Loucy (cell line): ENCODE data around the gene MGAM2.

ENCODE experiments used
- H2AFZ ChIP-seq: fragments of 200-600 bp; sonication (generic); 2 replicates; pipeline ENCODE4 v1.6.0; 2016; ENCODE audit warnings: antibody characterized with exemption, mild to moderate bottlenecking, low read length, moderate library complexity
- H3F3A ChIP-seq: fragments of 200-600 bp; 2 replicates; pipeline ENCODE4 v1.6.0; 2016; ENCODE audit warnings: antibody characterized with exemption, low read depth, mild to moderate bottlenecking
- H3K27me3 ChIP-seq: fragments of 200-600 bp; sonication (generic); 2 replicates; pipeline ENCODE4 v1.6.1; 2014; ENCODE audit warnings: low read length, mild to moderate bottlenecking; ENCODE audit not compliant: insufficient read depth, poor library complexity, severe bottlenecking
- H3K36me3 ChIP-seq: fragments of 200-600 bp; sonication (generic); 2 replicates; pipeline ENCODE4 v1.6.1; 2016; ENCODE audit warnings: low read length; ENCODE audit not compliant: insufficient read depth
- H3K4me1 ChIP-seq: fragments of 200-600 bp; sonication (generic); 2 replicates; pipeline ENCODE4 v1.5.1; 2014; ENCODE audit warnings: low read length, mild to moderate bottlenecking; ENCODE audit not compliant: insufficient read depth, poor library complexity, severe bottlenecking
- H3K4me2 ChIP-seq: fragments of 200-600 bp; sonication (generic); 2 replicates; pipeline ENCODE4 v1.6.0; 2014; ENCODE audit warnings: antibody characterized with exemption, low read length, low read depth, mild to moderate bottlenecking; ENCODE audit not compliant: poor library complexity, severe bottlenecking
- H3K4me3 ChIP-seq: fragments of 200-600 bp; sonication (generic); 2 replicates; pipeline ENCODE4 v1.5.1; 2014; ENCODE audit warnings: low read length, mild to moderate bottlenecking, mixed read lengths; ENCODE audit not compliant: poor library complexity, severe bottlenecking
- H3K79me2 ChIP-seq: fragments of 200-600 bp; sonication (generic); 2 replicates; pipeline ENCODE4 v1.6.1; 2014; ENCODE audit warnings: low read length; ENCODE audit not compliant: insufficient read depth
- H3K9ac ChIP-seq: fragments of 200-600 bp; sonication (generic); 2 replicates; pipeline ENCODE4 v1.6.0; 2014; ENCODE audit warnings: mild to moderate bottlenecking, low read depth, low read length, moderate library complexity; ENCODE audit not compliant: poor library complexity, severe bottlenecking
- H3K9me2 ChIP-seq: fragments of 200-600 bp; sonication (generic); replicated peaks from 2 replicates; pipeline ENCODE4 v1.6.1; 2016; ENCODE audit warnings: low read depth, low read length, mixed read lengths
- H3K9me3 ChIP-seq: fragments of 200-600 bp; sonication (generic); 2 replicates; pipeline ENCODE4 v1.6.1; 2014; ENCODE audit warnings: mild to moderate bottlenecking, antibody characterized with exemption, low read length, low read depth; ENCODE audit not compliant: insufficient read depth
- H4K20me1 ChIP-seq: fragments of 200-600 bp; sonication (generic); 2 replicates; pipeline ENCODE4 v1.6.0; 2014; ENCODE audit warnings: antibody characterized with exemption, low read length, mild to moderate bottlenecking; ENCODE audit not compliant: insufficient read depth, poor library complexity, severe bottlenecking
- CTCF ChIP-seq: fragments of 200-600 bp; sonication (generic); conservative IDR thresholded peaks from 2 replicates; pipeline ENCODE4 v1.5.1; 2014; ENCODE audit warnings: mild to moderate bottlenecking, antibody characterized with exemption, low read length
- EZH2phosphoT487 ChIP-seq: fragments of 200-600 bp; IDR thresholded peaks from 2 replicates; pipeline ENCODE4 v1.6.1; 2018; ENCODE audit warnings: antibody characterized with exemption, mild to moderate bottlenecking, moderate library complexity, borderline replicate concordance

Gene MGAM2

GRCh38 chr7:142172932-142173331, 61.4 kb downstream of the MGAM2 start:
- H2AFZ ChIP-seq = no peak overlapping the region
- no peaks in the 10 kb centered on the region for H3F3A ChIP-seq
- H3K79me2 ChIP-seq = no peaks in the 10 kb centered on the region
- H4K20me1 ChIP-seq = no peaks in the 10 kb centered on the region
- H3K9me3 ChIP-seq = no peaks in the 10 kb centered on the region
- no peaks in the 10 kb centered on the region for H3K27me3 ChIP-seq
- H3K4me3 ChIP-seq = no peak overlapping the region
- TF ChIP-seq CTCF (no peak), EZH2phosphoT487 (no peak)
- H3K9me2 ChIP-seq = no peaks in the 10 kb centered on the region
- H3K9ac ChIP-seq = no peak overlapping the region
- H3K4me1 ChIP-seq = no peaks in the 10 kb centered on the region
- no peaks in the 10 kb centered on the region for H3K36me3 ChIP-seq
- H3K4me2 ChIP-seq = no peak overlapping the region

GRCh38 chr7:142174441-142174840, 62.9 kb downstream of the MGAM2 start:
- Histone ChIP-seq H4K20me1 (no peaks in the 10 kb centered on the region), H3K9ac (no peak overlapping the region), H3K4me1 (no peaks in the 10 kb centered on the region), H3K9me2 (no peaks in the 10 kb centered on the region), H3K4me2 (no peak overlapping the region), H3K79me2 (no peaks in the 10 kb centered on the region), H3F3A (no peaks in the 10 kb centered on the region), H3K4me3 (no peak overlapping the region), H2AFZ (no peak overlapping the region), H3K36me3 (no peaks in the 10 kb centered on the region), H3K9me3 (no peaks in the 10 kb centered on the region), H3K27me3 (no peaks in the 10 kb centered on the region)
- TF ChIP-seq CTCF (no peak), EZH2phosphoT487 (no peak)

GRCh38 chr7:142175594-142175993, 64.1 kb downstream of the MGAM2 start:
- H3K9ac ChIP-seq = no peak overlapping the region
- no peaks in the 10 kb centered on the region for H3F3A ChIP-seq
- no peak overlapping the region for H2AFZ ChIP-seq
- no peaks in the 10 kb centered on the region for H3K27me3 ChIP-seq
- TF ChIP-seq EZH2phosphoT487 (no peak), CTCF (no peak)
- no peaks in the 10 kb centered on the region for H3K9me3 ChIP-seq
- no peaks in the 10 kb centered on the region for H3K79me2 ChIP-seq
- H4K20me1 ChIP-seq = no peaks in the 10 kb centered on the region
- H3K4me1 ChIP-seq = no peaks in the 10 kb centered on the region
- H3K4me3 ChIP-seq = no peak overlapping the region
- no peaks in the 10 kb centered on the region for H3K9me2 ChIP-seq
- no peaks in the 10 kb centered on the region for H3K36me3 ChIP-seq
- H3K4me2 ChIP-seq = no peak overlapping the region
